Measurements from ENCODE around the gene SIGLEC15.
A peak's percentile ranks its signal among the peaks of the same experiment; 100 is the strongest.
"Not testable (repeated sequence)": the region's sequence is repeated elsewhere in the genome, so short reads cannot be mapped to it uniquely, and the experiment has no call there.

The SIGLEC15 gene

DNA sequence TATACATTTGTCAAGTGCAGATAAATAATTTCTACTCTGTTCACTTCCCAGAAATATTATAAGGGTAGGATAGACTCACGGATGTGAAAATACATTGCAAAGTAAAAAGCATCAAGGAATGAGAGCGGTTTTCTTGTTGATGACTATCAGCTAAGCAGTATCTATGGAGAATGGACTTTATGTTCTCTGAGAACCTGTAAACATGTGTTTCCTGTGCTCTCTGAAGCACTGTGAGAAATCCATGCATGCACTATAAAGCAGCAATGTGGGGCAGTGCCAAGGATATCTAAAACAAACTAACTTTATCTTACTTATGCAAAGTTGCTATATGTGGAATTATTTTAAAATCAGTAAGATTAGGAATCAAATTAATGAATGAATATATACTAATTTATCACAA, 4.4 kb upstream of the SIGLEC15 start:
- no peak for DNase-seq

DNA sequence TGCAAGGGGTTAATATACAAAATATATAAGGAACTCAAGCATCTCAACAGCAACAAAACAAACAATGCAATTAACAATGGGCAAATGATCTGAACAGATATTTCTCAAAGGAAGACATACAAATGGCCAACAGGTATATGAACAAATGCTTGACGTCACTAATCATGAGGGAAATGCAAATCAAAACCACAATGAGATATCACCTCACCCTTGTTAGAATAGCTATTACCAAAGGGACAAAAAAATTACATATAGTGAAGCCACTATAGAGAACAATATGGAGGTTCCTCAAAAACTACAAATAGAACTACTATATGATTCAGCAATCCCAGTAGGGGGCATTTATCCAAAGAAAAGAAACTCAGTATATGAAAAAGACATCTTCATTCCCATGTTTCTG, 3.8 kb upstream of the SIGLEC15 start:
- no peak for DNase-seq

DNA sequence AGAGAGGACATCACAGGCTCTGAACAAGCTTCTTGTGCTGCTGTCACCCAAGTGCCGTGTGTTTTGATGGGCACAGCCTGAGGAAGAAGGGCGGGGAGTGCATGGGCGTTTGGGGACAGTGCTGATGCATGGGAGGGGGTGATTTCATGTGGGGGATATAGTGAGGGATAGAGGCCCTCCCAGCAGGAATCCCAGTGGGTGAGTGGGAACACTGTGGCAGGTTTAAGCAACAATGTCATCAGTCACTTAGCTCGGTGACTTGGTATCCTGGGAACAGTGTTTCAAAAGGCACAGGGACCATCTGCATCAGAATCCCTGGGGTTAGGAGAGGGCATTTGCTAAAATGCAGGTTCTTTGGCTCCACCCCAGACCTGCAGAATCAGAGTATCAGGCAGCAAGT, 609 bp downstream of the SIGLEC15 start:
- DNase-seq = no peak

DNA sequence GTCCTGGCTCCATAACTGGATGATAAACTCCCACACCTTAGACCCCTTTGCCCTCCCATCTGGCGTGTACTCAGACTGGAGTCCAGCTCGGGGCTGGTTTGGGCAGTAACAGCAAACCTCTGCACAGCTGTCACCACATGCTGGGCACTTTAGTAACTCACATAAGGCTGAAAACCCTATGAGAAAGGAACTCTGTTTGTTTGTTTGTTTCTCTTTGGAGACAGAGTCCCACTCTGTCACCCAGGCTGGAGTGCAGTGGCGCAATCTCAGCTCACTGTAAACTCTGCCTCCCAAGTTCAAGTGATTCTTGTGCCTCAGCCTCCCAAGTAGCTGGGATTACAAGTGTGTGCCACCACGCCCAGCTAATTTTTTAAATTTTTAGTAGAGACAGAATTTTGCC, 1.2 kb downstream of the SIGLEC15 start:
- DNase-seq = not testable (repeated sequence)

DNA sequence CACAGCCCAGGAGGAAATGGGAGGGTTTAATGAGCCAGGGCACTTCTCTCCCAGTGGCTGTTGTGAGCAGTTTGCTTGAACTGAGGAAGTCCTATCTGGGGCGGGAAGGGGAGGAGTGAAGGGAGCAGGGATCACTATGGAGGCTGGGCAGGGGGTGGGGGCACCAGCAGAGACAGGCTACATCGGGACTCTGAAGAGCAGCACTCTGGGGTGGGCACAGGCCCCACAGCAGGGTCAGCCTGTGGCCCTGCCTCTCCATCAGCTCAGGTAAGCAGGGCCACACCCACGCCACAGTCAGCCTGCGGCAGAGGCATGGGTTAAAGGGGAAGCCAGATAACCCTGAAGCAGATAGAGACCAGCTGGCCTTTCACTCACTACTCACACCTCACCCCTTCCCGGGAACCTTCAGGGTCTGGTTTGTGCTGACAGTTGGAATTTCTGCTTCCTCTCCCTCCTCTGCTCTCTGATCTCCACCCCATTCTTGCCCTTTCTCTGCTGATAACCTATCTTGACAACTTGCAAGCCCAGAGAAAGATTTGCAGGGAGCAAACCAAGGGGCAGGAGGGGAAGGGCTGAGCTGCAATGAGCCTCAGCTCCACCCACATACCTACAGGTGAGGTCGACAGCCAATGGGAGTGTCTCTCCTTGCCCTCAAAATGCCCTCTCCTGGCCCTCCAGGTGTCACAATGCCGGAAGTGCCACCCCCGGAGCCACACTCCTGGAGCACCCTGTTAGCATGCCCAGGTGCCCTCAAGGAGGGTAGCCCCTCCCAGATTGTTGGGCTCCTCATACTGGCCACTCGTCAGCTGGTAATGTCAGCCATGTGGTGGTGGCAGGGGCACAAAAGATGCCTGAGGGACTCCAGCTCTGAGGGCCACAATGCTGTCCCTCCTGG, 3.7 kb downstream of the SIGLEC15 start:
- no peak for DNase-seq

DNA sequence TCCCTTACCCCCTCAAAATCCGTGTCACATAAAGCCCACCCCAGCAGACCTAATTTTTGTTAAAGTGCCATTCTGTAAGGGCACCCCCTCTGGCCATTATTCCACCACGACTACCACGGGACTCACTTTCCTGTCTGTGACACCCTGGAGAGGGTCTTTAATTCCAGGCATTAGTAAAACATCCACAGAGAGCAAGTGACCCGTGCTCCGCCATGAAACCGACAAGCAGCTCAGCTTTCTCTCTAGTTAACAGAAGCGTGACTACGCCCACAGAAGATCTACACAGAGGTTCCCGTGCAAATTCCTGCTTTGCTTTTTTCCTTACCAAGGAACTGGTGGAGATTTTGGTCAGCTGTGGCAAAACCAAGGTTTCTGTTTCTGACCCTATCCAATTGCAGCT, 4.4 kb downstream of the SIGLEC15 start:
- DNase-seq = no peak

DNA sequence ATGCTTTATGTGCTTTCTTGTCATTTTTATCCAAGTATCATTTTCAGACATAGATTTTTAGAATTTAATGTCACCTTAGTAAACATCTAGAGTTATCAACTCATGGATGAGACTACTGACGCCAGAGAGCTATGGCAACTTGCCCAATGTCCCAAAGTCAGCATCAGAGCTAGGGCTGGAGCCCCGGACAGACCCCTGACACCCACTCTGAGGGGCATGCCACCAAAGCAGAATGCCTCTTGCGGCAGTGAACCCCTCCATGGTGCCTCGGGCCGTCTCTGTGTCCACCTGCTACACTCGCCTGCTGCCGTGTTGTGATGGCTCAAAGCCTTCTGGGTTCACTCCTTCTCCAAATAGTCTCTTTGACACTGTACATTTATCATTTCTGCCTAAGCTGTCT, 5.4 kb downstream of the SIGLEC15 start:
- no peak for DNase-seq

DNA sequence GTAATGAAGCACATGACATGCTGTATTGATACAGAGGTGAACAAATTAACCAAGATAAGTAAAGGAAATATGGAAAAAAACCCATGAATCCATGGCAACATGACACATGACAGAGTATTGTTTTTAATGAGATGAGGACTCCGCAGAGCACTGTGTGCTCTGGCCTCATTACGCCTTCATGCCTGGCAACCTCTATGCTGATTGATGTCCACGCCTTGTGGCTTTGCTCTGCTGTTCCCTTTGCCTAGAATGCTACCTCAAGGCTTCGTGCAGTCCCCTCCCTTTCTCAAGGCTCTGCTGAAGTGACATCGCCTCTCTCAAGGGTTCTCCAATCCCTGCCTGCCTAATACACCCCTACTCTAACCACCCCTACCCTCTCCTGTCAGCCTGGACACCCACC, 8.4 kb downstream of the SIGLEC15 start:
- no peak for DNase-seq

DNA sequence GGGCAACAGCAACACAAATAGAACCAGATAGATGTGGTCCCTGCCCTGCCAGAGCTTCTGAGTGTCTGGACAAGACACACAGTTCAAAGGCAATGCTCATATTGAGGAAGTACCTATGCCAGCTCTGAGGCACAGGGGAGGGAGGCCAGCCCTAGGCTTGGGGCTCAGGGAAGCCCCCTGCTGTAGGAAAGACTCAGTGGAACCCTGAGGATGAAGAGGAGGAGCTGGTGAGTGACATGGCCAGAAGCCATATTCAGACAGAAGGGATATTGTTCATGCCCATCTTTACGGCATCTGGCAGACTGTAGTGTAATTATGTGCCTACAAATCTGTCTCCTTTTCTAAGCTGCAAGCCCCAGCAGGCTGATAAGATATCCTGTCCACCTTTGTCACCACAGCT, 8.8 kb downstream of the SIGLEC15 start:
- DNase-seq = peak in 1 of 2 experiments; percentile 44

DNA sequence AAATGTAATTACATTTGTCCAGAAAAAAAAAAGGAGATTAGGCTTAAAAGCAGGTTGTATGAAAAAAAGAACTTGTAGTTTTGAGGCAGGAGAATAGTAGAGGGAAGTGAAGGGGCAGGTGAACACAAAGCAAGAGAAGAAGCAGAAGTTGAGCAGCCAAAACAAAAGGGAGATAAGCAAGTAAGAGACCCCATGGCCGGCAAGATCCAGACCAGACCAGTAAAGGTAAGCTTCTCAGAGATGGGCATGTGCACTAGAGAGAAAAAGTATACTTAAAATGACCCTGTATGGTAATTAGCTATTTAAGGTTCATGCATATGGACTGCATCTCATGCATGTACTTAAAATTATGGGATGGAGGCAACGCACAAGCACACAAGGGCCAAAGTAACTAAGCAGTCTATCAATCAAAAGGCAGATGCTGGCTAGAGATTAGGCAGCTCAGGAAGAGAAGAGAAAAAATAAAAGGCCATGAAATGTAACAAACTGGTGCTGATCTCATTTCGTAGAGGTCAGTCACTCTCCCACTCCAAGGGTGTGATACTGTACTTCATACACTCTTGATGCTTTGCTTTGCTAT, 9.7 kb downstream of the SIGLEC15 start:
- no peak for DNase-seq

DNA sequence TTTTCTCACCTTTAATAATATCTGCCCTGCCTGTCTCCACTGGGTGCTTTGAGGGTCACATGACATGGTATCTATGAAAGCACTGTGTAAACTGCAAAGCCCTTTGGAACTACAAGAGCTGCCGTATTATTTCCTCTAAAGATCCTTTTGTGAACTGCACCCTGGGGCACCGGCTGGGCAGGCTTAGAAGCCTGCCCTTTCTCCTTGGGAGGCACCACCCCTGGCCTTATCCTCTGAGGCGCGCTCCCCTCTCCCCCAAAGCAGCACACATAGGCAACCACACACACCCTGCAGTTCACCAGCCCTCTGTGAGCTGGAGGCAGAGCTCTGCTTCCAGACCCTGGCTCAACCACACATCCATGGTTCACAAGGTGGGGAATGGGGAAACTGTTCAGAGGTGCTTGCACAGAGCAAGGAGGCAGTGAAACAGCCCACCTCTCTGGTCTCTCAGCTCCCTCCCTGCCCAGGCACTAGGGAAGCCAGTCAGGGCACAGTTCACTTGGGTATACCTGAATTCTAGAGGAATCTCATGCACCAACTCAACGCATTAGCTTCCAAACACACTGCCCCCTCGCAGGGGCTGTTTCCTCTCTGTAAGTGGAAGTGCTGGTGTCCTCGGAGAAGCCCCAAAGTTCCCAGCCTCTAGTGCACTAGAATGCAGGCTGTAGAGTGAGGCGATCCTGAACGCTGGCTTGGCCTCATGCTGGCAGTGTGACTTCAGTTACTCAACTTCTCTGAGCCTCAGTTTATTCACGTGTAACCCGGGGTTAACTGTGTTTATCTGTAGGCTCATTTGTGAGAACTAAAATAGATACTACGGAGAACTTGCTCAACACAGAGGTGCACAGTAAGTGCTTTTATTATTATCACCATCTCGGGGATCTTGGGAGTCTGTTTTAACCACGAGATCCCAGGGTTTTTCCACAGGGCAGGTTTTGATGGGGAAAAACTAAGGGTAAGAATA, 11.0 kb downstream of the SIGLEC15 start:
- DNase-seq = no peak

DNA sequence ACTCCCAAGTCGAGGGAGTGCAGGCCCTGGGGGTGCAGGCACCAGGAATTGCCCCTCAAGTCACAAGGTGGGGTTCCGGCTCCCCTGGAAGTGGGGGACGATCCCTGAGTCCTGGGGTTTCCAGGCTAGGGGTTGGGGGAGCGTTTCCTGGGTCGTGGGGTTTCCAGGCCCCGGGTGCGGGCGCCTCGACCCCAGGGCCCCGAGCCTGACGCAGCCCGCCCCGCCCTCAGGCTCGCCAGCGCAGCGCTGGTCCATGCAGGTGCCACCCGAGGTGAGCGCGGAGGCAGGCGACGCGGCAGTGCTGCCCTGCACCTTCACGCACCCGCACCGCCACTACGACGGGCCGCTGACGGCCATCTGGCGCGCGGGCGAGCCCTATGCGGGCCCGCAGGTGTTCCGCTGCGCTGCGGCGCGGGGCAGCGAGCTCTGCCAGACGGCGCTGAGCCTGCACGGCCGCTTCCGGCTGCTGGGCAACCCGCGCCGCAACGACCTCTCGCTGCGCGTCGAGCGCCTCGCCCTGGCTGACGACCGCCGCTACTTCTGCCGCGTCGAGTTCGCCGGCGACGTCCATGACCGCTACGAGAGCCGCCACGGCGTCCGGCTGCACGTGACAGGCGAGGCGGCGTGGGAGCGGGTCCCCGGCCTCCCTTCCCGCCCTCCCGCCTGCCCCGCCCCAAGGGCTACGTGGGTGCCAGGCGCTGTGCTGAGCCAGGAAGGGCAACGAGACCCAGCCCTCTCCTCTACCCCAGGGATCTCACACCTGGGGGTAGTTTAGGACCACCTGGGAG, 12.0 kb downstream of the SIGLEC15 start:
- DNase-seq = no peak

DNA sequence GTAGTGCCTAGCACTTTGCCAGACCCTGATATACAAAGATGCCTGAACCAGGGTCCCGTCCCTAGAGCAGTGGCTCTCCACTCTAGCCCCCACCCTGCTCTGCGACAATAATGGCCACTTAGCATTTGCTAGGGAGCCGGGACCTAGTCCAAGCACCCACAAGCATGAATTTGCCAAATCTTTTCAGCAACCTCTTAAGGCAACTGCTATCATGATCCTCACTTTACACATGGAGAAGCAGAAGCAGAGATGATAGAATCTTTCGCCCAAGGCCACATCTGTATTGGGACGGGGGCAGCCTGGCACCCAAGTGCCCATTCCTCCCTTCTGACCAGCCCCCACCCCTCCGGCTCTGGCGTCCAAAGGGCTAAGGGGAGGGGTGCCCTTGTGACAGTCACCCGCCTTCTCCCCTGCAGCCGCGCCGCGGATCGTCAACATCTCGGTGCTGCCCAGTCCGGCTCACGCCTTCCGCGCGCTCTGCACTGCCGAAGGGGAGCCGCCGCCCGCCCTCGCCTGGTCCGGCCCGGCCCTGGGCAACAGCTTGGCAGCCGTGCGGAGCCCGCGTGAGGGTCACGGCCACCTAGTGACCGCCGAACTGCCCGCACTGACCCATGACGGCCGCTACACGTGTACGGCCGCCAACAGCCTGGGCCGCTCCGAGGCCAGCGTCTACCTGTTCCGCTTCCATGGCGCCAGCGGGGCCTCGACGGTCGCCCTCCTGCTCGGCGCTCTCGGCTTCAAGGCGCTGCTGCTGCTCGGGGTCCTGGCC, 13.0 kb downstream of the SIGLEC15 start:
- no peak for DNase-seq

DNA sequence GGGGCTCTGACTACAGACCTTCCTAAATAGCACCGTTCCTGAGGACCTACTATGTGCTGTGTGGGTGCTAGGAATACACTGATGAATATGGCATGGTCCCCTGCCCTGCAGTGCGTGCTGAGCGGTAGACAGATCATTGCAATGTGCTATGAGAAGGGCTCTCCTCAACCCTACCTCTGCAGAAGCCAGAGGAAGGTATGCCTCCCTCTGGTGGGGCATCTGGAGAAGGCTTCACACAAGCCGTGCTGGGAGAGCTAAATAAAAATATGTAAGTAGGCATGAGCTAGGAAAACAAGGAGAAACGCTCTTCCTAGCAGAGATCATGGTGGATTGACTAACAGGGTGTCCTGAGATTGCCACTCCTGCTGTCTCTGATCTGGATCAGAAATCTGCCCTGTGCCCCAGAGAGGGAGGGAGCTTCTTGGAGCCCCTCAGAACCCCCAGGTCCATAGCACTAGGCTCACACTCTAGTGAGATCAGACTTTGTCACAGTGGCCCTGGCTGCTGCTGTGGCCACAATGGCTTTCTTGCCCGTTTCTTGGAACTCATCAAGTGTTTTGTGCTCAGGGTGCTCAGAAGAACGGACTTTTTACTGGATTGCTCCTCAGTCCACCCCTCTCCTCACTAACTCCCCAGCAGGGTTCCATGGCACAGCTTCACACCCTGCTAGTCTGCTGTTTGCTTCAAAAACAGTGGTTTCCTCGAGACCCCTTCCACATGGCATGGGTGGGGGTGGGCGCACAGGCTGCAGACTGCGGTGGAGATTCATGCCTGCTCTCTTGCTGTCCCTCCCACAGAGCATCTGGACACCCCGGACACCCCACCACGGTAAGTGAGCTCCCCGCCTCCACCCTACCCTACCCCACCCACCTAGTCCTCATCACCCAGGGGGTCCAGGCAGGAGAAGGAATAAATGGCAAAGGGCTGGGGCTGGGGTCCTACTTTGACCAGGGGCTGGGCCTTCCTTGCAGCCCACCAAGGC, 14.2 kb downstream of the SIGLEC15 start:
- DNase-seq = peak in 1 of 2 experiments; percentile 11

DNA sequence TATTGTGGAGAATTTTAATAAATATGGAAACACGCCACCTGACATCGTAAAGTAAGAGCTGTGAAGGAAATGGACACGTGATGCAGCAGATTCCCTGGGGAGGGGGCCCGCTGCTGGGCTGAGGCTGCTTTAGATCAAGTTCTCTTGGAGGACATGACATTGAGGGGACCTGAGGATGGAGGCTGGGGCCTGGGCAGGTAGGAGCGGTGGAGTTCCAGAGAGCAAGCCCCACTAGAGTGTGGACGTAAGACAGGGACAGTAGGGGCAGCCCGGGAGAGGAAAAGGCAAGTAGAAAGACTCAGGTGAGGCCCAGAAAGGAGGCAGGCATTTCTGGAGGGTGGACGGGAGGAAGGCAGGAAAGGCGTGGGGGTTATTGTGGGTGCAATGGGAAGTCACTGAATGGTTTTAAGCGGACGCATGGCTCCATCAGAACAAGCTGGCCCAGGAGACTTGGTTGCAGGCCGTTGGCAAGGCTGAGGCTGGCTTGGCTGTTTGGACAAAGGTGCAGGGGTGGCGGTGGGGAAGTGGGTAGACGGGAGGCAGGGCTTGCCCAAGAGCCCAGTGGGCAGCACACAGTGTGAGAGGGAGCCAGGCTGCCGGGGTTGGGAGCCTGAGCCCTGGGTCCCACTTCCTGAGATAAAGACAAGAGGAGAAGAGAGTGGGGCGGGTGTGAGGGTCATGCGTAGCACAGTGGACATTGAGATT, 15.7 kb downstream of the SIGLEC15 start:
- no peak for DNase-seq

DNA sequence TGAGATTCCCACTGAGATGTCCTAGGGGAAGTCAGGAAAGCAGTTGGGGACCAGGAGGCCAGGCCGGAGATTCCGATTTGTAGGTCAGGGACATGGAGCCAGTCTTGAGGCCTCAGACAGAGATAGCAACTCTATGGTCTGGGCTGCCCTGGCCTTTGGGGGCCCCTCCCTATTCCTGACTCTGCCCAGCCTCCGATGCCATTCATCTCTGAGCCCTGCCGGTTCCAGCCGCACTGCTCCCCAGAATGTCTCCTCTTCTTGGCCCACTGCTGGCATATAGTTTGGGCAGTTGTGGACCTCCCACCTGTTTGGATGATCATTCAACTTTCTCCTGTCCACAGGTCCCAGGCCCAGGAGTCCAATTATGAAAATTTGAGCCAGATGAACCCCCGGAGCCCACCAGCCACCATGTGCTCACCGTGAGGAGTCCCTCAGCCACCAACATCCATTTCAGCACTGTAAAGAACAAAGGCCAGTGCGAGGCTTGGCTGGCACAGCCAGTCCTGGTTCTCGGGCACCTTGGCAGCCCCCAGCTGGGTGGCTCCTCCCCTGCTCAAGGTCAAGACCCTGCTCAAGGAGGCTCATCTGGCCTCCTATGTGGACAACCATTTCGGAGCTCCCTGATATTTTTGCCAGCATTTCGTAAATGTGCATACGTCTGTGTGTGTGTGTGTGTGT, 16.4 kb downstream of the SIGLEC15 start:
- no peak for DNase-seq

DNA sequence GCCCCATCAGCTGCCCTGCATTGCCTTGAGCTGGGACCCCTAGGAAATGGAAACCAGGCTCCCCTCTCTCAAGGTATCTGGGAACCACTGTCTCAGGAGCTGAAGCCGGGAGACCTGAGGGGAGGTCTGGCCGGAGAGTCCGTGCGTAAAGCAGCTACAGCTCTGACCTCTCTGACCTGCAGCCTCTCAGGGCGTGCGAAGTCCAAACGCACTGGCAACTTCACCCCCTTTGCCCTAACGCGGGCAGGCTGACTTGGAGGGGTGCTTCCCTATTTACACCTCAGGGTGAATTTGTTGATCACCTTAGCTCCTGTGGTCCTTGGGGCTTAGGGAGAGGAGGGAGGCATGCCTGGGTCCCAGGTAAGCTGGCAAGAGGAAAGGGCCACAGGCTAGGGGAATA, 17.5 kb downstream of the SIGLEC15 start:
- no peak for DNase-seq

DNA sequence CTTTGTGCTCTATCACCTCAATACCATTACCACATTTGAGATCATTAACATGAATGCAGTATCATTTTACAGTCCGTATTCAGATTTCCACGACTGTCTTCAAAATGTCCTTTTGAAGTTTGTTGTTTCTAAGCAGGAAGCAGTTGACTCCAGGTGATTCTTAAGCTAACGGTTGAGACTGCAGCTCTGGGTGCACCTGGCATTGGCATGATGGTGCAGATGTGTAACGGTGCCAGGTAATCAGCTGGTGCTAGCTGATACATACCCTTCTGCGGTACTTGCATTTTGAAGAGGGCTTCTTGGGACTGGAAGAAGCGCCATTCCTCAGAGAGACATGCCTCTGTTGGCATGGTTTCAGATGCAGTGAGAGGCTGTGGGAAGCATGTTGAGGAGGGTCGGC, 19.5 kb downstream of the SIGLEC15 start:
- DNase-seq = peak in 1 of 2 experiments; percentile 17

DNA sequence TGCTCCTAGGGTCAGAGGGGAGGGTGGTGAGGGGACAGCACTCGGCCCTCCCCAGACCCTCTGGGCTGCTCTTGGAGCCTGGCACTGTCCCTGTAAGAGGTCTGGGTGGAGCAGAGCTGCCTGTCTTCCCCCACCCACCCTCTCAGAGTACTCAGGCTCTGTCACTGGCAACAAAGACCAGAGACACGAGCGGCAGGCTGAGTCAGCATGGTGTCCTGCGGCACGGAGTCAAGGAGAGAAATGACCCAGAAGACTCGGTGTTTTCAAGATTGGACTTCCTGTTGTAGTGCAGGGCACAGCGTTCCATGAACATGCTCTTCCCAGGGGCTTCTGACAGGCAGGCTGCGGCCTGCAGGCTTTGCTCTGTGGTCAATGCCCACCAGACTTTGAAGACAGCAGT, 19.9 kb downstream of the SIGLEC15 start:
- no peak for DNase-seq
